Immature natural killer cell (primary cell): ENCODE results near the gene GPRC5C. TPM values are rescaled to one million over a fixed set of nuclear protein-coding genes. Genes with fewer than 3 reads are reported as not detected.

ENCODE experiments used
- DNase-seq, 3 donors: peaks; one replicate each; pipeline ENCODE4 v3.0.0; 2022; ENCODE audit warnings: mixed read lengths in 1 of 3
- H3K27ac Mint-ChIP-seq, 6 donors: one replicate each; pipeline ENCODE4 v1.8.0; 2020; ENCODE audit warnings: mixed read lengths in 6 of 6, mild to moderate bottlenecking in 5 of 6, inconsistent platforms in 4 of 6, moderate library complexity in 3 of 6
- H3K27me3 Mint-ChIP-seq, 3 donors: one replicate each; pipeline ENCODE4 v1.8.0; 2020 to 2021; ENCODE audit warnings: low read depth in 3 of 3, mild to moderate bottlenecking in 3 of 3, mixed read lengths in 3 of 3, moderate library complexity in 3 of 3, inconsistent platforms in 1 of 3
- H3K36me3 Mint-ChIP-seq, 3 donors: one replicate each; pipeline ENCODE4 v1.8.0; 2020; ENCODE audit warnings: mixed read lengths in 3 of 3, inconsistent platforms in 2 of 3, mild to moderate bottlenecking in 2 of 3
- H3K4me1 Mint-ChIP-seq, 2 donors: one replicate each; pipeline ENCODE4 v1.8.0; 2020; ENCODE audit warnings: inconsistent platforms in 2 of 2, mild to moderate bottlenecking in 2 of 2, mixed read lengths in 2 of 2, moderate library complexity in 1 of 2
- H3K4me3 Mint-ChIP-seq, 5 donors: one replicate each; pipeline ENCODE4 v1.8.0; 2020; ENCODE audit warnings: mild to moderate bottlenecking in 5 of 5, mixed read lengths in 5 of 5, inconsistent platforms in 3 of 5, moderate library complexity in 3 of 5
- H3K9me3 Mint-ChIP-seq, 6 donors: one replicate each; pipeline ENCODE4 v1.8.0; 2020; ENCODE audit warnings: mild to moderate bottlenecking in 6 of 6, mixed read lengths in 6 of 6, inconsistent platforms in 4 of 6, moderate library complexity in 3 of 6
- polyA plus RNA-seq, 3 donors: library from polyadenylated mRNA; unstranded; fragments of 300-500 nt; fragmentation: Illumina TruSeq; gene quantifications; one replicate each; pipeline ENCODE4 v1.2.3, GENCODE V29; 2021

Gene GPRC5C
- polyA plus RNA-seq, 3 donors from 2014 or later: 0.89 to 3.2 TPM; not detected in 1

DNA sequence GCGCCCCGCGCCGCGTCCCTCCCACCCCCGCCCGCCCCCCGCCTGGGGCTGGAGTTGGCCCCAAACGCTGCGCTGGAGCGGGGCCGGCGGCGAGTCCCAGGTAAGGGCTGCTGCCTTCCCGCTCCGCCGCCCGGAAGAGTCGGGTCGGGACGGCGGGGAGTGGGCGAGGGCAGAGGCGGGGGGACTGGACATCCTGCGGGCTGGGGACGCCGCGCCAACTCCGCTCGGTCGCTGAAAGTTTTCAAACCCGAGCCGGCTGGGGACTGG lies 469 bp downstream of the GPRC5C start:
- DNase-seq: no peak
- H3K4me3 Mint-ChIP-seq: no peak overlapping the region
- H3K9me3 Mint-ChIP-seq: peaks cover 0 to 3% (median 2%) of the 10 kb centered on the region in 6 donors
- no peak overlapping the region for H3K27ac Mint-ChIP-seq
- peaks cover 16 to 32% (median 18%) of the 10 kb centered on the region in 3 donors for H3K27me3 Mint-ChIP-seq
- H3K36me3 Mint-ChIP-seq: peaks cover 0 to 6% (median 0%) of the 10 kb centered on the region in 3 donors
- H3K4me1 Mint-ChIP-seq: peaks cover 14 to 16% of the 10 kb centered on the region in 2 donors

- Mint-ChIP-seq H3K4me1 (peaks cover 14 to 16% of the 10 kb centered on the region in 2 donors), H3K27me3 (peaks cover 16 to 33% (median 18%) of the 10 kb centered on the region in 3 donors), H3K4me3 (peak overlapping the region in 2 of 5 donors; percentile 12 to 45), H3K9me3 (peaks cover 5 to 9% (median 7%) of the 10 kb centered on the region in 6 donors), H3K27ac (no peak overlapping the region), H3K36me3 (peaks cover 0 to 7% (median 0%) of the 10 kb centered on the region in 3 donors)
- no peak for DNase-seq
These were observed 991 bp downstream of the GPRC5C start for GRCh38 chr17:74432766-74433391.

- Mint-ChIP-seq H3K27me3 (peaks cover 16 to 29% (median 18%) of the 10 kb centered on the region in 3 donors), H3K4me3 (peak overlapping the region in 2 of 5 donors; percentile 7 to 28), H3K27ac (no peak overlapping the region)
These were observed 1.7 kb downstream of the GPRC5C start for GRCh38 chr17:74433421-74434121.

DNA sequence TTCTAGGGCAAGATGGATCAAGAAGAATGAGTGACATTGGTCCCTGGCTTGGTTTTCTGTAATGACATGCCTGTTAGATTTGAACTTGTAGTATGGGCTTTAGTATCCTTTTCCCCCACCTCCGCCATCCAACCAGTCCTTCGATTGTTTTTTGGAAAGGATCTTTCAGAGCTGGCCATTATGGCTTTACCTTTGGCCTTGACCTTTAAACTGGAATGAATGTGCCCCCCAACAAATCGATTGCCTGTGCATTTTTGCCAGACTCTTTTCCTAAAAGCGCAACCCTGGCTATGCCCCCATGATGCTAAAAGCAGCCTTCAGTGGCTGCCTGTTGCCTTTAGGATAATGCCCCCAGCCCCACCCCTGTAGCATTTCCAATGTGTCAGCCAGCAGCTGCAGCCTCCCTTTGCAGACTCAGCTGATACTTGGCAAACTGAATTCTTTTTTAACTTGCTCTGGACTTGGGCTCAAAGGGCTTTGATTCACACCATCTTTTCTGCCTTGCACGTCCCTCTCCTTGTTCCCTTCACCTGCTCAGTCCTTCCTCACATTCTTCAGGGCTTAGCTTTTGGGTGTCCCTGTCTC lies 4.0 kb downstream of the GPRC5C start:
- no peak overlapping the region for H3K4me3 Mint-ChIP-seq
- no peak for DNase-seq
- H3K4me1 Mint-ChIP-seq: peaks cover 12 to 15% of the 10 kb centered on the region in 2 donors
- H3K27ac Mint-ChIP-seq: no peak overlapping the region
- peaks cover 11 to 20% (median 12%) of the 10 kb centered on the region in 3 donors for H3K27me3 Mint-ChIP-seq
- H3K9me3 Mint-ChIP-seq: peaks cover 13 to 26% (median 17%) of the 10 kb centered on the region in 6 donors
- peaks cover 4 to 7% (median 5%) of the 10 kb centered on the region in 3 donors for H3K36me3 Mint-ChIP-seq

More at GRCh38 chr17:74433421-74434121, 1.7 kb downstream of the GPRC5C start:
- Mint-ChIP-seq H3K36me3 (peaks cover under 1 to 7% (median 1%) of the 10 kb centered on the region in 3 donors), H3K4me1 (peaks cover 14 to 16% of the 10 kb centered on the region in 2 donors), H3K9me3 (peaks cover 8 to 14% (median 11%) of the 10 kb centered on the region in 6 donors)
- no peak for DNase-seq

GRCh38 chr17:74437702-74438101 lies 5.8 kb downstream of the GPRC5C start:
- H3K9me3 Mint-ChIP-seq: peaks cover 11 to 26% (median 17%) of the 10 kb centered on the region in 6 donors
- peaks cover 5 to 6% of the 10 kb centered on the region in 2 donors for H3K4me1 Mint-ChIP-seq
- DNase-seq: no peak
- no peak overlapping the region for H3K4me3 Mint-ChIP-seq
- no peak overlapping the region for H3K27ac Mint-ChIP-seq
- H3K27me3 Mint-ChIP-seq: peaks cover 3 to 20% (median 12%) of the 10 kb centered on the region in 3 donors
- H3K36me3 Mint-ChIP-seq: peaks cover 4 to 7% (median 5%) of the 10 kb centered on the region in 3 donors

- H3K36me3 Mint-ChIP-seq: peaks cover 4 to 7% (median 5%) of the 10 kb centered on the region in 3 donors
These were observed 8.0 kb downstream of the GPRC5C start for GRCh38 chr17:74439691-74440567.

GRCh38 chr17:74441537-74441936 lies 9.6 kb downstream of the GPRC5C start:
- H3K27ac Mint-ChIP-seq: no peak overlapping the region
- H3K9me3 Mint-ChIP-seq: peaks cover 11 to 26% (median 17%) of the 10 kb centered on the region in 6 donors
- peaks cover 5 to 6% of the 10 kb centered on the region in 2 donors for H3K4me1 Mint-ChIP-seq
- DNase-seq: no peak
- no peak overlapping the region for H3K4me3 Mint-ChIP-seq
- H3K27me3 Mint-ChIP-seq: peaks cover 2 to 7% (median 5%) of the 10 kb centered on the region in 3 donors
- H3K36me3 Mint-ChIP-seq: peaks cover 4 to 7% (median 5%) of the 10 kb centered on the region in 3 donors

More at GRCh38 chr17:74439691-74440567, 8.0 kb downstream of the GPRC5C start:
- peaks cover 11 to 26% (median 17%) of the 10 kb centered on the region in 6 donors for H3K9me3 Mint-ChIP-seq
- H3K4me3 Mint-ChIP-seq: no peak overlapping the region
- peaks cover 5 to 6% of the 10 kb centered on the region in 2 donors for H3K4me1 Mint-ChIP-seq
- DNase-seq: no peak
- peaks cover 2 to 15% (median 5%) of the 10 kb centered on the region in 3 donors for H3K27me3 Mint-ChIP-seq
- H3K27ac Mint-ChIP-seq: peak overlapping the region in 1 of 6 donors; percentile 31

DNA sequence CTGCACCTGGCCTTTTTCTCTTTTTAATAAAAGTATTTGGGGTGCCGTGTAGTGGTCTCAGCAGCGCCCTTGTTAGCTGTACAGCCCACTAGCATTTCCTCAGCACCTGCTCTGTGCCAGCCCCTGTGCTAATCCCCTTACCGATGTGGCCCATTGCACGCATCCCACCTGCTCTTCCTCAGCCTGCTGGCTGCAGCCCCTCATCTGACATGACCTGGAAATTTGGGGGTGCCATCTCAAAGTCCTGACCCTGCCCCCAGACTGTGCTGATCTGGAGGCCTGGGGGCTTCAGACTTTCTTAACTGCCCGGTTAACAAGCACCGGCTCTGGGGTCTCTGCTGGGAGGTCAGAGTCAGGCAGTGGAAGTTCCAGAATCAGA lies 10.4 kb downstream of the GPRC5C start:
- peaks cover 1 to 5% (median 4%) of the 10 kb centered on the region in 3 donors for H3K36me3 Mint-ChIP-seq
- no peak overlapping the region for H3K4me3 Mint-ChIP-seq
- H3K4me1 Mint-ChIP-seq: peaks cover 5 to 8% of the 10 kb centered on the region in 2 donors
- DNase-seq: no peak
- H3K9me3 Mint-ChIP-seq: peaks cover 11 to 23% (median 15%) of the 10 kb centered on the region in 6 donors
- peaks cover 2% of the 10 kb centered on the region in 3 donors for H3K27me3 Mint-ChIP-seq
- H3K27ac Mint-ChIP-seq: no peak overlapping the region

DNA sequence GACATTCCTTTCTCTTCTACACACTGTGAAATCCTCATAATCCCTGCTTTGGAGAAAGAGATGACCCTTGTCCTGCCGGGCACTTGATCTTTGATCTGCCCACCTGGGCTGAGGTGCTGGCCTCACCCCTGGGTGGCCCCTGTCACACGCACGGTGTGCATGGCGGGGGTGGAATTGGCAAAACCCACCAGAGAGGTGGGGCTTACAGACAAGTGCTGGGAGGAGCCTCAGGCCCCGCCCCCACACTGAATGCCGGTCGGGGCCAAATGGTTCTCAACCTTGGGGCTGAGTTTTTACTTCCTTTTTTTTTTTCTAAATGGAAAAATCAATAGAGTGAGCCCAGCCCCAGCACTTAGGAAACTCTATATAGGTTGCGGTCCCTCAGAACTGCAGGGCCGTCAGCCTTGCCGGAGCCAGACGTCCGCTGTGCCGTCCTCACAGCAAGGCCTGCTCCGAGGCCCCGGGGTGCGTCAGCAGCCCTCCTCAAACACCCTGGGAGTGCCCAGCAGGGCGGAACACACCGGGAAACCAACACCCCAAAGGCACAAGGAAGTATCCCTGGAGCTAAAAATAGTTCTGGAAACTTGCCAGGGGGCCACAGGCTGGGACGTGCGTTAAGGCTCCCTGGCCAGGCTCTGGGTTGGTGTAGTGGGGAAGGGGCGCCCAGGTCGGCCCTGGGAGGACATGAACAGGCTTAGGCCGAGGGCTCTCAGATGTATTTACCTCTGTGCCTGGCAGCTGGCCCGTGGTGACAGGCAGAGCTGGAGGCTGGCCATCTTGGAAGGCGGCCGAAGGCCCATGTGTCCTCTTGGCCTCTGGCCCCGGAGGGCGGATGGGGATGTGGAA lies 11.0 kb downstream of the GPRC5C start:
- Mint-ChIP-seq H3K4me1 (peaks cover 5 to 8% of the 10 kb centered on the region in 2 donors), H3K9me3 (peaks cover 6 to 17% (median 10%) of the 10 kb centered on the region in 6 donors), H3K4me3 (peak overlapping the region in 3 of 5 donors; percentile 17 to 60 (median 21)), H3K27me3 (peaks cover 2% of the 10 kb centered on the region in 3 donors), H3K27ac (peak overlapping the region in 1 of 6 donors; percentile 22), H3K36me3 (peaks cover 0 to 5% (median 4%) of the 10 kb centered on the region in 3 donors)
- DNase-seq: peak in 2 of 3 donors; percentile 17 to 37

DNA sequence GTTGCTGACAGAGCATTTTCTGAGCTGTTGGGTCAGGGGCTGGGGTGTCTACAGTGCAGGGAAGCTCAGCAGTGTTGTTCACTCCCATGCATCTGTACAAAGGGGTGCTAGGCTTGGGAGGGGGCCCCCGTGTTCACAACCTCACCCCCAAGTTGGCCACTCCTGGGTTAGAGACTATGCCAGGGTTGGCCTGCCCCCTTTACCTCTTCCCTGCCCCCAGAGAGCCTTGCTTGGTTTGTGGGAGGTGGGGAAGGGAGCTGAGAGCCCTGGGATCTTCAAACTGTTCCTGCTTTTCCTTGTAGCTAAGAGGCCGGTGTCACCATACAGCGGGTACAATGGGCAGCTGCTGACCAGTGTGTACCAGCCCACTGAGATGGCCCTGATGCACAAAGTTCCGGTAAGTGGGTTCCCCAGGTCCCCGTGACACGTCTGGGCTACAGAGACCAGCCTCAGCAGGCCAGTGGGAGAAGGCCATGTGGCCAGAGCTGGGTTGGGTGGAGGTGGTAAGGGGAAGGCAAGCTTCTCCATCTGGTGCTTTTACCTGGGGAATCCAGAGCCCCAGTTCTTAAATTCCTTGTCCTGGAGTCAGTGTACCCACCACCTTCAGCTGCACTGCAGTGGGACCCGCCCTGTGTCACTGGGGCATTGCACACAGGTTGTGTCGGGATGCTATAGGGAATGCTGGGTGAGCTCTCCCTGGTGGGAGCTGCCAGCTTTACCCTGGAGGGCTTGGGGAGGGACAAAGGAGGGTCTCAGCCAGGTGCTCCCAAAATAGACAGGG lies 11.8 kb downstream of the GPRC5C start:
- Mint-ChIP-seq H3K4me1 (peaks cover 5 to 8% of the 10 kb centered on the region in 2 donors), H3K36me3 (peaks cover 0 to 2% (median 2%) of the 10 kb centered on the region in 3 donors), H3K4me3 (no peak overlapping the region), H3K27me3 (peaks cover 2% of the 10 kb centered on the region in 3 donors), H3K27ac (no peak overlapping the region), H3K9me3 (peaks cover 2 to 10% (median 5%) of the 10 kb centered on the region in 6 donors)
- no peak for DNase-seq

GRCh38 chr17:74444406-74444805 lies 12.5 kb downstream of the GPRC5C start:
- Mint-ChIP-seq H3K4me3 (no peak overlapping the region), H3K36me3 (no peaks in the 10 kb centered on the region), H3K4me1 (peaks cover 5 to 8% of the 10 kb centered on the region in 2 donors), H3K9me3 (peaks cover 0 to 5% (median 2%) of the 10 kb centered on the region in 6 donors), H3K27ac (no peak overlapping the region), H3K27me3 (peaks cover 2% of the 10 kb centered on the region in 3 donors)
- DNase-seq: no peak

DNA sequence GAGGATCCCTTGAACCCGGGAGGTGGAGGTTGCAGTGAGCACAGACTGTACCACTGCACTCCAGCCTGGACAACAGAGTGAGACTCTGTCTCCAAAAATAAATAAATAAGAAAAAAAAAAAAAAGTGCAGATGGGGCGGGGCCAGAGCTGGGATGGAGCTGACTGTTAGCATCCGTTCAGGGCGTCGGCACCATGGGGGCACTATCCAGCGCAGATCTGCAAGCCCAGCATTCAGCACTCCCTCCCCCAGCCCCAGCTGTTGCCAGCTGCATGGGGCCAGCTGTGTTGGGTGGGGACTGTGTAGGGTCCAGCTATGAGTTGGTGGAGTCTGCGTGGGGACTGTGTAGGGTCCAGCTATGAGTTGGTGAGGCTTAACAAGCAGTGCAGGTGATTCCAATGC lies 13.3 kb downstream of the GPRC5C start:
- no peak overlapping the region for H3K27ac Mint-ChIP-seq
- H3K36me3 Mint-ChIP-seq: no peaks in the 10 kb centered on the region
- H3K4me1 Mint-ChIP-seq: peaks cover 1 to 5% of the 10 kb centered on the region in 2 donors
- H3K27me3 Mint-ChIP-seq: peaks cover 2% of the 10 kb centered on the region in 3 donors
- H3K4me3 Mint-ChIP-seq: no peak overlapping the region
- no peak for DNase-seq
- peaks cover 0 to 2% (median under 1%) of the 10 kb centered on the region in 6 donors for H3K9me3 Mint-ChIP-seq
